MM.1S (cell line): Measurements from ENCODE around the gene CCDC69.

Experiments
- DNase-seq: peaks from one replicate; pipeline ENCODE4 v3.0.0-alpha.2; 2015
- H2AFZ ChIP-seq: fragments of 300-600 bp; sonication (generic); 2 replicates; pipeline ENCODE4 v1.6.0; 2016; ENCODE audit warnings: antibody characterized with exemption, low read length
- H3F3A ChIP-seq: fragments of 300-600 bp; sonication (generic); 2 replicates; pipeline ENCODE4 v1.6.1; 2016; ENCODE audit warnings: mild to moderate bottlenecking, antibody characterized with exemption, low read length, moderate library complexity, mixed read lengths; ENCODE audit not compliant: insufficient read depth
- H3K27ac ChIP-seq: fragments of 300-600 bp; sonication (generic); 2 replicates; pipeline ENCODE4 v1.5.1; 2016; ENCODE audit warnings: mild to moderate bottlenecking, low read length
- H3K27me3 ChIP-seq: fragments of 300-600 bp; sonication (generic); replicated peaks from 2 replicates; pipeline ENCODE4 v1.6.0; 2016; ENCODE audit warnings: low read length; ENCODE audit not compliant: insufficient read depth
- H3K36me3 ChIP-seq: fragments of 300-600 bp; sonication (generic); replicated peaks from 2 replicates; pipeline ENCODE4 v1.6.1; 2016; ENCODE audit warnings: mild to moderate bottlenecking, low read length, mixed read lengths; ENCODE audit not compliant: insufficient read depth
- H3K4me1 ChIP-seq: fragments of 300-600 bp; sonication (generic); 2 replicates; pipeline ENCODE4 v1.6.1; 2016; ENCODE audit warnings: low read length, mixed read lengths
- H3K4me2 ChIP-seq: fragments of 300-600 bp; sonication (generic); 2 replicates; pipeline ENCODE4 v1.6.0; 2016; ENCODE audit warnings: low read depth, low read length
- H3K4me3 ChIP-seq: fragments of 300-600 bp; sonication (generic); 2 replicates; pipeline ENCODE4 v1.5.1; 2016; ENCODE audit warnings: low read length, mixed read lengths
- H3K79me2 ChIP-seq: fragments of 300-600 bp; sonication (generic); 2 replicates; pipeline ENCODE4 v1.6.1; 2016; ENCODE audit warnings: mixed run types, low read length, mixed read lengths
- H3K9ac ChIP-seq: fragments of 300-600 bp; sonication (generic); 2 replicates; pipeline ENCODE4 v1.6.1; 2016; ENCODE audit warnings: low read length, mixed read lengths
- H3K9me2 ChIP-seq: fragments of 300-600 bp; sonication (generic); replicated peaks from 2 replicates; pipeline ENCODE4 v1.6.1; 2016; ENCODE audit warnings: mild to moderate bottlenecking, low read length, mixed read lengths; ENCODE audit not compliant: insufficient read depth
- H3K9me3 ChIP-seq: fragments of 300-600 bp; sonication (generic); replicated peaks from 2 replicates; pipeline ENCODE4 v1.6.1; 2016; ENCODE audit warnings: mild to moderate bottlenecking, low read length, mixed read lengths; ENCODE audit not compliant: insufficient read depth
- H4K20me1 ChIP-seq: fragments of 300-600 bp; sonication (generic); 2 replicates; pipeline ENCODE4 v1.6.1; 2016; ENCODE audit warnings: mild to moderate bottlenecking, low read length, moderate library complexity, mixed read lengths; ENCODE audit not compliant: insufficient read depth
- EZH2 ChIP-seq: fragments of 300-600 bp; sonication (generic); optimal IDR thresholded peaks from 2 replicates; pipeline ENCODE3; 2017; ENCODE audit warnings: low read depth, mild to moderate bottlenecking, antibody characterized with exemption, low read length, mixed read lengths
- EZH2phosphoT487 ChIP-seq: fragments of 300-600 bp; sonication (generic); IDR thresholded peaks from 2 replicates; pipeline ENCODE4 v1.6.1; 2018; ENCODE audit warnings: antibody characterized with exemption, low read length
- TF ChIP-seq, protein P1 (sequence below): fragments of 300-600 bp; sonication (generic); IDR thresholded peaks from 2 replicates; pipeline ENCODE4 v1.5.1; 2016; ENCODE audit warnings: antibody characterized with exemption, low read length, mixed read lengths

Gene CCDC69

GRCh38 chr5:151186052-151186451 is 37.8 kb downstream of the CCDC69 start:
- Histone ChIP-seq H3K9me2 (no peaks in the 10 kb centered on the region), H3K27me3 (no peaks in the 10 kb centered on the region)

DNA sequence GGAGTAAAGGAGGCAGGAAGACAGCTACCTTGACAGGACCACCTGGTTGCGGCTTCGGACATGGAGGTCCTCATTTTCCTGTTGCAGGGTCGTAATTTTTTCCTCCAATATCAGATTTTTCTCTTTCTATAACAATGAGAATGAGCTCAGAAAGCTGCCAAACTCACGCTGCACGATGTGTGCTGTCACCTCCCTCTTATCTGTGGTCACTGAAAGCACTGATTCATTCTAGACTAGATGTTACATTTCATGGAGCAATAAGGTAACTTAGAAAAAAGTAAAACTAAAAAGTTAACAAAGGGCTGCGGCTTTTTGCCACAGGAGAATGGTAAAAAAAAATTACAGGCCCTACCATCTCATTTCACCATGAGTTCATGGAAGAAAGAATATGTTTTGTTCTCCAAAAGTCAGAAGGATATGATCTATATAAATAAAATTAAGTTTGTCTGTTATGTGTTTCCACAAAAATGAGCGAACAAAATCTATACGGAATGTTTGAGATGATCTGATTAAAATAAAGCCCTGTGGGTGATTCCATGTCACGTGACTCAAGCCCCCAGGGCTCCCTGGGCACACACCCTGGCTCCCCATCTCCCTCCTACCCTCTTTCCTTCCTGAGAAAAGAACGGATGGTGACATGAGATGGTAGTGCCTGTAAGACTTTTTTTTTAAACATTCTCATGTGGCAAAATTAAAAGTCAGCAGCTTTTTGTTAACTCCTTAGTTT is 39.4 kb downstream of the CCDC69 start:
- Histone ChIP-seq H3K9me3 (no peaks in the 10 kb centered on the region), H3K4me1 (no peaks in the 10 kb centered on the region), H3K36me3 (peaks cover 4% of the 10 kb centered on the region; the same call in 1 of the 2 replicates), H3K4me2 (no peak overlapping the region), H2AFZ (no peak overlapping the region), H3F3A (no peaks in the 10 kb centered on the region), H3K9ac (no peak overlapping the region), H3K27me3 (no peaks in the 10 kb centered on the region), H3K4me3 (no peak overlapping the region), H3K9me2 (no peaks in the 10 kb centered on the region), H3K27ac (no peak overlapping the region), H3K79me2 (peaks cover 20% of the 10 kb centered on the region), H4K20me1 (no peaks in the 10 kb centered on the region)
- TF ChIP-seq EZH2: no peak
- no peak for TF ChIP-seq EZH2phosphoT487
- TF ChIP-seq, protein P1, sequence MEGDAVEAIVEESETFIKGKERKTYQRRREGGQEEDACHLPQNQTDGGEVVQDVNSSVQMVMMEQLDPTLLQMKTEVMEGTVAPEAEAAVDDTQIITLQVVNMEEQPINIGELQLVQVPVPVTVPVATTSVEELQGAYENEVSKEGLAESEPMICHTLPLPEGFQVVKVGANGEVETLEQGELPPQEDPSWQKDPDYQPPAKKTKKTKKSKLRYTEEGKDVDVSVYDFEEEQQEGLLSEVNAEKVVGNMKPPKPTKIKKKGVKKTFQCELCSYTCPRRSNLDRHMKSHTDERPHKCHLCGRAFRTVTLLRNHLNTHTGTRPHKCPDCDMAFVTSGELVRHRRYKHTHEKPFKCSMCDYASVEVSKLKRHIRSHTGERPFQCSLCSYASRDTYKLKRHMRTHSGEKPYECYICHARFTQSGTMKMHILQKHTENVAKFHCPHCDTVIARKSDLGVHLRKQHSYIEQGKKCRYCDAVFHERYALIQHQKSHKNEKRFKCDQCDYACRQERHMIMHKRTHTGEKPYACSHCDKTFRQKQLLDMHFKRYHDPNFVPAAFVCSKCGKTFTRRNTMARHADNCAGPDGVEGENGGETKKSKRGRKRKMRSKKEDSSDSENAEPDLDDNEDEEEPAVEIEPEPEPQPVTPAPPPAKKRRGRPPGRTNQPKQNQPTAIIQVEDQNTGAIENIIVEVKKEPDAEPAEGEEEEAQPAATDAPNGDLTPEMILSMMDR: no peak
- DNase-seq: no peak

More at GRCh38 chr5:151186052-151186451, 37.8 kb downstream of the CCDC69 start:
- no peaks in the 10 kb centered on the region for H3K9me3 ChIP-seq
- H3K36me3 ChIP-seq: peaks cover 4% of the 10 kb centered on the region; the same call in 1 of the 2 replicates
- no peak overlapping the region for H3K27ac ChIP-seq
- DNase-seq: no peak
- H3F3A ChIP-seq: no peaks in the 10 kb centered on the region
- H3K4me2 ChIP-seq: no peak overlapping the region
- peaks cover 6% of the 10 kb centered on the region for H3K4me1 ChIP-seq
- H3K79me2 ChIP-seq: peaks cover 32% of the 10 kb centered on the region
- no peak overlapping the region for H2AFZ ChIP-seq
- H3K9ac ChIP-seq: no peak overlapping the region
- H4K20me1 ChIP-seq: no peaks in the 10 kb centered on the region
- H3K4me3 ChIP-seq: no peak overlapping the region
- TF ChIP-seq EZH2phosphoT487 (no peak), EZH2 (no peak)
- TF ChIP-seq, protein P1: no peak

DNA sequence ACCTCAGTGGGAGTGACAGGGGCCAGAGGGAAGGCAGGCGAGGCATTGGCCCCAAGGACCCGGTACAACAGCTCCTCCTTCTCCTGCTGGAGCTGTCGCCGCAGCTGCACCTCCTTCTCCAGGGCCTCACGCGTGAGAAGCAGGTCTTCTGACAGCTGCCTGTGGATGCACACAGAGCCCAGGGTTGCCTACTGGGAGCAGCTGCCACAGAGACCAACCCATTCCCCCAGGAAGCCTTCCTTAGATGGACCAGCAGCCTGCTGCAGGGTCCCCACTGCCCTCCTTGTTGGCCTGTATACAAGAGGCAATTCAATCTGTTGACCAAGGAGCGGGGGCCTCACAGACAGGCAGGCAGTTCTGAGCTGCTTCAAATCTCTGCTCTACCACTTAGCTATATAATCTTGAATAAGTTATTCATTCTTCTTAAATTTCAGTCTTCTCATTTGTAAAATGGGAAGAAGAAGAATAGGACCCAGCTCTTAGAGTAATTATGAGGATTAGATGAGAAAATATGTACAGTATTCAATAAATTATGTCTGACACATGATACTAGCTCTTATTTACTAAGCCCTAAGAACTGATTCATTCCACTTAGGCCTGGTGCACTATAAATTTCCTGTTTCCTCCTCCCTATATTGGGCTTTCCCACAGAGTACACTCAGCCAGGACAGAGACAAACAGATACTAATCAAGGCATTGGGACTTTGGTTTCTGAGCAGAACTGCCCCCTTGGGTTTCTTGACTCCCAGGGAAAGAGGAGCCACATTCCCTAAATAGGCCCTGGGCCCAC is 40.2 kb downstream of the CCDC69 start:
- H4K20me1 ChIP-seq: no peaks in the 10 kb centered on the region
- H3K9me2 ChIP-seq: no peaks in the 10 kb centered on the region
- no peak overlapping the region for H3K4me2 ChIP-seq
- peaks cover 13% of the 10 kb centered on the region for H3K79me2 ChIP-seq
- no peak overlapping the region for H3K4me3 ChIP-seq
- no peaks in the 10 kb centered on the region for H3F3A ChIP-seq
- no peaks in the 10 kb centered on the region for H3K4me1 ChIP-seq
- H3K9ac ChIP-seq: no peak overlapping the region
- TF ChIP-seq EZH2phosphoT487: no peak
- TF ChIP-seq EZH2: no peak
- TF ChIP-seq, protein P1: no peak
- no peaks in the 10 kb centered on the region for H3K9me3 ChIP-seq
- H2AFZ ChIP-seq: no peak overlapping the region
- H3K27ac ChIP-seq: no peak overlapping the region
- peaks cover 4% of the 10 kb centered on the region; the same call in 1 of the 2 replicates for H3K36me3 ChIP-seq
- no peak for DNase-seq
- H3K27me3 ChIP-seq: no peaks in the 10 kb centered on the region
